GM18870 (cell line): ENCODE data around the gene FEM1B.

ENCODE experiments used
- ATAC-seq: cut with Tn5 transposase; IDR thresholded peaks from one replicate; pipeline ENCODE4 v1.9.1; 2021; ENCODE audit warnings: moderate library complexity; ENCODE audit not compliant: unreplicated experiment

Gene FEM1B

GRCh38 chr15:68344600-68344999 is 67.1 kb downstream of the FEM1B start:
- no peak for ATAC-seq
